Measurements from ENCODE around the gene RGL1.

The RGL1 gene

GRCh38 chr1:183787704-183788103 is 17.2 kb upstream of the RGL1 start:
- DNase-seq = no peak

DNA sequence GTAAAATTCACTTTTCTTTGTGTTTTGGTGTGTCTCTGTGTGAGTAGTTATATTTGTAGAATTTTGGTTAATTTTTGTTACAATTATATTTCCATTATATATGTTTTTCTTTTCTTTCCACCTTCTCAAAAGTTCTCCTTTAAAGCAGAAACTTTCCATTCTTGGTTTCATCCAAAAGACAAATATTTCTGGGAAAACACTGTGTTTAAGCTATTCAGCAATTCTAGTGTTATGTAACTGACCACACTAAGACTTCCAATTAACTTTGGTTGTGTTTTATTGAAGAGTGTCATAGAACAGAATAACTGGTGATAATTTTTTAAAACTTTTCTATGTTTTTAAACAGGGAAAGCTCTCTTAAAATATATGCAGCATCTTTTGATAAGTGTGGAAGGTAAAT is 13.6 kb upstream of the RGL1 start:
- DNase-seq = no peak

DNA sequence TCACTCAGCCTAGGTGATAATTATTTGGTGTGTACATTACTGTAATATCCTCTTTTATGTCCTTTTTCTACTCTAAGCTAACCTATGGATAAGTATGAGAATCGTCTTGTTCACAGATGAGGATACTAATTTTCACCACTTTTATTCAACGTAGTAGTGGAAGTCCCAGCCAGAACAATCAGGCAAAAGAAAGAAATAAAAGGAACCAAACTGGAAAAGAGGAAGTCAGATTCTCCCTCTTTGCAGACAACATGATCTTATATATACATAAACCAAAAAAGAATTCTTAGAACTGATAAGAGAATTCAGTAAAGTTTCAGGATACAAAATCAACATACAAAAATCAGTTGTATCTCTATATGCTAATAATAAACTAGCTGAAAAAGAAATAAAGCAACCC is 12.6 kb upstream of the RGL1 start:
- no peak for DNase-seq

GRCh38 chr1:183794088-183794487 is 10.8 kb upstream of the RGL1 start:
- DNase-seq = no peak

DNA sequence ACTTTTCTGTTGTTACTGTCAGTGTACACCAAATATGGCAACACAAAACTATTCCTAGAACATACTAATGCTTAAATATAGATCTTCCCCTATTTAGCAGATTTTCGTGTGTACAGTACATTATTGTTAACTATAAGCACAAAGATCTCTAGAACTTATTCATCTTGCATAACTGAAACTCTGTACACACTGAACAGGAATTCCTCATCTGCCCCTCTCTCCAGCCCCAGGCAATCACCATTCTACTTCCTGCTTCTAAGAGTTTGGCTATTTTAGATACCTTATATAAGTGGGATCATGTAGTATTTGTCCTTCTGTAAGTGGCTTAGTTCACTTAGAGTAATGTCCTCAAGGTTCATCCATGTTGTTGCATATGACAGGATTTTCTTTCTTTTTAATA is 4.5 kb upstream of the RGL1 start:
- DNase-seq = no peak

- DNase-seq = no peak
Observed at GRCh38 chr1:183801649-183802048, 3.3 kb upstream of the RGL1 start.

GRCh38 chr1:183804387-183804786 is 533 bp upstream of the RGL1 start:
- no peak for DNase-seq

DNA sequence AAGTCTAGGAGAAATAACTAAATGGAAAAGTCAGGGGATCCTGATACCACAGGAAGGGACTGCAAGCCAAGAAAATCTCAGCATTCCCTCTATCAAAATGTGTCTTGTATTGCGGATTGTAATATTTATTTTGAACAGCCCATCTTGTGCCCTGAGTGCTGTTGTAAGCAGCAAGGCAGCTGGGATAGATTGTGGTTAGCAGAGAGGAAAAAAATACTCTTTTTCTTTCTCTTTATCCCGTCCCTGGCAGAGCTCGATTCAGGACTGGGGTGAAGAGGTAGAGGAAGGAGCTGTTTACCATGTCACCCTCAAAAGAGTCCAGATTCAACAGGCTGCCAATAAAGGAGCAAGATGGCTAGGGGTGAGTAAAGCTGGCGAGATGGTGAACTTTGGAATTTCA is 1.2 kb downstream of the RGL1 start:
- no peak for DNase-seq

GRCh38 chr1:183806675-183807074 is 1.8 kb downstream of the RGL1 start:
- DNase-seq = no peak

GRCh38 chr1:183807549-183808168 is 2.7 kb downstream of the RGL1 start:
- DNase-seq = no peak

- DNase-seq = no peak
Observed at GRCh38 chr1:183808296-183809027, 3.5 kb downstream of the RGL1 start.

- no peak for DNase-seq
Observed at GRCh38 chr1:183810121-183810520, 5.2 kb downstream of the RGL1 start.

DNA sequence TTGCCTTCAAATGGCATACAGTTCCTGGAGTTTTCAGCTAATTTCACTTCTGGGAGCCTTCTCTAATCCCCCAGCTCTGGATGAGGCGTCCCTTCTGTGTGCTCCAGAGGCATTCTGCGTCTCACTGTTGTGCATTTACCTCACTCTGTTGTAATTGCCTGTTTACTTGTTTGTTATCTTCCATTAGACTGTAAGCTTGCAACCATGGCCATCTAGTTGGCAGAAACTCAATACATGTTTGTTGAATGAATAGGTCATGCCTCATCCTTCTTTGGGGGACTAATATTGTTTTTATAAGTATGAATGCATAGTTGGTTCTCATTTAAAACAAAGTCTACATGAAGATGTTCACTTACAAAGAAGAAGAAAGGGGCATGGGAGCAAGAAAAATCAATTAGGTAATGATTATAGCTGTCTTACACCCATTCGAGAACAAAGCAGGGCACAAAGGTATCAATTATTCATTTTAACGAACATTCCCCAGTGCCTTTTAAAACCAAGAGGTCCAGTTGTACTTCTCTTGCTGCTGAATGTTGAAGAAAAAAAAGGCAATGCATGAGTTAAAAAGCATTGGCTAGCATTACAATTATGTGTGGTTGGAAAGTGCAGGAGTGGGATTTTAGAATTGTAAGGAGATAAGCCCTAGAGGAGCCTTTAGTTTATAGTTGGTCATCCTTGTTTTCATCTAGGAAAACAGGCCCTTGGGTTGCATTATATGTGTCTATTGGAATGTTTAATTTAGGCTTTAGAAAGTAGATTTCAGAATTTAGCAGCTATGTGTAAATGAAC is 6.0 kb downstream of the RGL1 start:
- no peak for DNase-seq

DNA sequence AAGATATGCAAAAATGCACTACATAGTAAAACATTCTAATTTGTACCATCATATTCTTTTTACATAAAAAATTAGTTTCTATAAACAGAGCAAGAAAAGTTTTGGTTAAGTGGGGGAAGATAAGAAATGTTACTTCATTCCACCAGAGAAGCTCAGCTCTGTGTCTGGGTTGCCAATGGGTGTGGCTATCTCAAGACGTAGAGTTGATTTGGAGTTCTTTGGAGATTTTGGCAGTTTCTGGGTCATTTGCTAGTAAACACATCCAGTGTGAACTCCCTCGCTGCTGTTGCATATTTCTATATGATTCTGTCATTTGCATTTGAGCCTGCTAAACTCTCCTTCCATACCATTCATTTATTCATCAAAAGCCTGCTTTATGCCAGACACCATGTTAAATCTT is 7.2 kb downstream of the RGL1 start:
- DNase-seq = no peak

- DNase-seq = no peak
Observed at GRCh38 chr1:183812686-183813569, 8.0 kb downstream of the RGL1 start.

- DNase-seq = no peak
Observed at GRCh38 chr1:183814121-183814681, 9.3 kb downstream of the RGL1 start.

DNA sequence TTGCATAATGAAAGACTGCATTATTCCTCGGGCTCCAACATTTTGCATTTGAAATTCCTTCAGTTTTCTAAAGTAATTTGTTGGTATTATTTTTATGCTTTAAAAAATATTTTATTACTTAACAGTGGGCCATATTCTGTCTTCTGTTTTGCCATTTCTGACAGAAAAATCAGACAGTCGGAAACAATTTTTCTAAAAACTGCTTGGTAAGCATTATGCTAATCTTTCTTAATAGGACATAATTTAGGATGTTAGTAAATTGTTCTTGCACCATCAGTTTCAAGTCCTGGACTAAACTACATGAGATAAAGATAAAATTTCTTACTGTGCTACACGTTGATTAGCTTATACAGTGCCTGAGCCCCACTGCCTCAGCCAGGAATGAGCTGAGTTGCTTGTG is 11.2 kb downstream of the RGL1 start:
- DNase-seq = no peak

GRCh38 chr1:183817576-183818288 is 12.8 kb downstream of the RGL1 start:
- no peak for DNase-seq

- no peak for DNase-seq
Observed at GRCh38 chr1:183819059-183819458, 14.1 kb downstream of the RGL1 start.

DNA sequence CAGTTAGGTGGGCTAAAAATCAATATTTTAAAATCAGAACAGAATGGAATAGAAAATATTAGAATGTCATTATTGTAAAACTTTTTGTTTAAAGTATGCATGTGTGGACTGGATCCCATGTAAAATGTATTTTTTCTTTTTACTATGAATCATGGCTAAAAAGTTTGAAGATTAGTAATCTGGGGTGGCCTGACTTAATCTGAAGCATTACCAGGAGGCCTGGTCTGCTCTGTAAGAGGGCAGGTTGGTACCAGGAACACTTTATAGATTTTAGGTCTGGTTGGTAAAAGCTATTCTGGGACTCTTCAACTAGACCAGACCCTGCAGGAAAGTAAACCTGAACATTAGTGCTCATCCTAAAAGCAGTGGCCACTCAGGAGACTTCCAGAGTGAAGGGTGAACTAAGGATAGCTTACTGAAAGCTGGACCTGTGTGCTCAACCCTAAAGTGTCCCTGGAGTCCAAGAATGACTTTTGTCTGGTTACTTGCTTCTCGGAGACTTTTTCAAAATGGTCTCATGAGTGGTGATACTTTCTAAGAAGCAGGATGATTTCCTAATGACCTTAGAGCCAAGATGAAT is 16.5 kb downstream of the RGL1 start:
- no peak for DNase-seq

GRCh38 chr1:183821889-183822611 is 17.1 kb downstream of the RGL1 start:
- DNase-seq = no peak
